Measurements from ENCODE around the gene SLC30A10. TPM values are rescaled to one million over a fixed set of nuclear protein-coding genes. Genes with fewer than 3 reads are reported as not detected.

Gene SLC30A10
- total RNA-seq, 2 experiments from 2014 or later: not detected

- Mint-ChIP-seq H3K27me3 (peaks cover 61% of the 10 kb centered on the region), H3K36me3 (ENCODE audit: low read depth) (no peaks in the 10 kb centered on the region), H3K4me1 (ENCODE audit: low read depth) (peaks cover 9% of the 10 kb centered on the region), H3K9me3 (no peaks in the 10 kb centered on the region), H3K4me3 (no peak overlapping the region), H3K27ac (no peak overlapping the region)
- TF ChIP-seq, protein P1, sequence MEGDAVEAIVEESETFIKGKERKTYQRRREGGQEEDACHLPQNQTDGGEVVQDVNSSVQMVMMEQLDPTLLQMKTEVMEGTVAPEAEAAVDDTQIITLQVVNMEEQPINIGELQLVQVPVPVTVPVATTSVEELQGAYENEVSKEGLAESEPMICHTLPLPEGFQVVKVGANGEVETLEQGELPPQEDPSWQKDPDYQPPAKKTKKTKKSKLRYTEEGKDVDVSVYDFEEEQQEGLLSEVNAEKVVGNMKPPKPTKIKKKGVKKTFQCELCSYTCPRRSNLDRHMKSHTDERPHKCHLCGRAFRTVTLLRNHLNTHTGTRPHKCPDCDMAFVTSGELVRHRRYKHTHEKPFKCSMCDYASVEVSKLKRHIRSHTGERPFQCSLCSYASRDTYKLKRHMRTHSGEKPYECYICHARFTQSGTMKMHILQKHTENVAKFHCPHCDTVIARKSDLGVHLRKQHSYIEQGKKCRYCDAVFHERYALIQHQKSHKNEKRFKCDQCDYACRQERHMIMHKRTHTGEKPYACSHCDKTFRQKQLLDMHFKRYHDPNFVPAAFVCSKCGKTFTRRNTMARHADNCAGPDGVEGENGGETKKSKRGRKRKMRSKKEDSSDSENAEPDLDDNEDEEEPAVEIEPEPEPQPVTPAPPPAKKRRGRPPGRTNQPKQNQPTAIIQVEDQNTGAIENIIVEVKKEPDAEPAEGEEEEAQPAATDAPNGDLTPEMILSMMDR (IDR thresholded peaks at IDR 0.05): no peak
- Histone ChIP-seq H3K4me3 (ENCODE audit: low read length) (no peak overlapping the region), H3K9me3 (ENCODE audit: control insufficient read depth in 1 of 2, insufficient read depth in 1 of 2, low read length in 2 of 2) (peaks cover 0 to 7% of the 10 kb centered on the region in 2 experiments), H3K4me1 (ENCODE audit: insufficient read depth, low read length) (peaks cover 9% of the 10 kb centered on the region), H3K27me3 (ENCODE audit: control insufficient read depth in 1 of 2, insufficient read depth in 2 of 2, low read length in 2 of 2) (peaks cover 22 to 35% of the 10 kb centered on the region in 2 experiments), H3K27ac (ENCODE audit: low read depth in 1 of 2, low read length in 2 of 2) (no peak overlapping the region), H3K36me3 (ENCODE audit: insufficient read depth, low read length) (no peaks in the 10 kb centered on the region)
- ChIA-PET CTCF (no interaction called here), POLR2A (no interaction called here)
- intact Hi-C loops (cut with DNase I, micrococcal nuclease): no loop called here
- ATAC-seq (ENCODE audit: poor library complexity) (no peak), DNase-seq (no peak)
Observed at GRCh38 chr1:219927298-219927955, 930 bp downstream of the SLC30A10 start.

DNA sequence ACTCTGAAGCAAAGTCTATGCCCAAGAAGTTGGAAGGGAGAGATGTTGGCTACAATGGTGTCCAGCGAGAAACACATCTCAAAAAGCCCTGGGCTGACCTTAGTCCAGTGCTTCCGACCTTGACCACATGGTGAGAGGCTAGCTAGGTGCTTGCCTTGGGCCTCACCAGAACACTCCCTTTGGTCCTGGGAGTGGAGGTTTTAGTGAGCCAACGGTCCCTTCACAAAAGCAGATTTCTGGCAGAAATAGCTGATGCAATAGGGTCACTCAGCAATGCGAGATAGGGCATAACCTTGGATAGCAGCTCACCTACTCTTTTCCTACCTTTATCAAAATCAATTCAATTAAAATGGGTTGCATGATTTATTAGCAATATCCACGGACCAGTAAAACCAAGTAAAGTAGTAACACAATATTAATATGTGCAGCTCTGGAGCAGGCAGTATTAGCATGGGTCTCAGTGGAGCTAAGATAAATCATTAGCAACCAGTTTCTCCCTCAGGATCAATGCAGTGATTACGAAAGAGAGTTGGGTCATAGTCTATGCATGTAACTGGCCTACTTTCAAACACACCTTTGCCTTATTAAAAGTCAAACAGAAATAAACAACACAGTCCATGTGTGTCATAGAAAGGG is 1.9 kb downstream of the SLC30A10 start:
- Mint-ChIP-seq H3K4me3 (no peak overlapping the region), H3K4me1 (ENCODE audit: low read depth) (peaks cover 9% of the 10 kb centered on the region), H3K27me3 (peaks cover 57% of the 10 kb centered on the region), H3K9me3 (no peaks in the 10 kb centered on the region), H3K27ac (no peak overlapping the region), H3K36me3 (ENCODE audit: low read depth) (no peaks in the 10 kb centered on the region)
- TF ChIP-seq, protein P1 (IDR thresholded peaks at IDR 0.05): no peak
- H3K27ac ChIP-seq (ENCODE audit: low read depth in 1 of 2, low read length in 2 of 2): no peak overlapping the region
- H3K27me3 ChIP-seq (ENCODE audit: control insufficient read depth in 1 of 2, insufficient read depth in 2 of 2, low read length in 2 of 2): peaks cover 22 to 35% of the 10 kb centered on the region in 2 experiments
- DNase-seq (no peak), ATAC-seq (ENCODE audit: poor library complexity) (no peak)
- intact Hi-C loops (cut with DNase I, micrococcal nuclease): no loop called here
- peaks cover 9% of the 10 kb centered on the region for H3K4me1 ChIP-seq (ENCODE audit: insufficient read depth, low read length)
- no peak overlapping the region for H3K4me3 ChIP-seq (ENCODE audit: low read length)
- H3K36me3 ChIP-seq (ENCODE audit: insufficient read depth, low read length): no peaks in the 10 kb centered on the region
- ChIA-PET POLR2A (no interaction called here), CTCF (interaction anchor here (0.9 kb wide), 1 partner anchor 9 kb away, joined by 3 read pairs; no protein-coding TSS in a partner anchor)
- peaks cover 0 to 7% of the 10 kb centered on the region in 2 experiments for H3K9me3 ChIP-seq (ENCODE audit: control insufficient read depth in 1 of 2, insufficient read depth in 1 of 2, low read length in 2 of 2)

GRCh38 chr1:219924342-219924741 is 4.0 kb downstream of the SLC30A10 start:
- TF ChIP-seq, protein P1 (IDR thresholded peaks at IDR 0.05): no peak
- ATAC-seq (ENCODE audit: poor library complexity) (no peak), DNase-seq (no peak)
- ChIA-PET POLR2A (no interaction called here), CTCF (no interaction called here)
- Histone ChIP-seq H3K27me3 (ENCODE audit: control insufficient read depth in 1 of 2, insufficient read depth in 2 of 2, low read length in 2 of 2) (peaks cover 16 to 22% of the 10 kb centered on the region in 2 experiments), H3K4me3 (ENCODE audit: low read length) (no peak overlapping the region), H3K4me1 (ENCODE audit: insufficient read depth, low read length) (peaks cover 9% of the 10 kb centered on the region), H3K9me3 (ENCODE audit: control insufficient read depth in 1 of 2, insufficient read depth in 1 of 2, low read length in 2 of 2) (peaks cover 0 to 7% of the 10 kb centered on the region in 2 experiments), H3K36me3 (ENCODE audit: insufficient read depth, low read length) (no peaks in the 10 kb centered on the region), H3K27ac (ENCODE audit: low read depth in 1 of 2, low read length in 2 of 2) (no peak overlapping the region)
- Mint-ChIP-seq H3K36me3 (ENCODE audit: low read depth) (no peaks in the 10 kb centered on the region), H3K9me3 (no peaks in the 10 kb centered on the region), H3K4me1 (ENCODE audit: low read depth) (peaks cover 9% of the 10 kb centered on the region), H3K27me3 (peaks cover 50% of the 10 kb centered on the region), H3K4me3 (no peak overlapping the region), H3K27ac (no peak overlapping the region)
- intact Hi-C loops (cut with DNase I, micrococcal nuclease): no loop called here

Measured in CD4-positive, alpha-beta T cell (primary cell).